SH-SY5Y (cell line): ENCODE data around the gene PIGS.

Experiments used
- GATA2 ChIP-seq: IDR thresholded peaks from 2 replicates; pipeline ENCODE4 v1.6.1; 2011; ENCODE audit warnings: mild to moderate bottlenecking, low read depth, low read length
- GATA3 ChIP-seq: IDR thresholded peaks from 2 replicates; pipeline ENCODE4 v1.6.1; 2011; ENCODE audit warnings: low read depth, mild to moderate bottlenecking, low read length, moderate library complexity

DNA sequence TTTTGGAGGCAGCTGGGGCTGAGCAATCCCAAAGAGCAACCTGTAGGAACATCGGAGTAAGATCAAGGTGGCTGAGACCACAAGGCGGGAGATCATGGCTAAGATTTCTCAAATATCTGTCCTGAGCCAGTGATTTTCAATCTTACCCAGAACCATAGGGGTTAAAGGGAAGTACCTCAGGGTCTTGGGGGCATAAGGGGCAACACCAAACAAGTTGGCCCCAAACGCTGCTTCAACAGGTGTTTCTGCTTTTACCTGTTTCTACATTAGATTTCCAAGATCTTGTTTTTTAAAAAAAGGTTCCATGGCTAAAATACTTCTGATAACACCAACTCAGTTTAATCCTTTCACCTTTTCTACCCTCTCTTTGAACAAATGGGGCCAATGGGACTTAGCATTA is 16.3 kb downstream of the PIGS start:
- TF ChIP-seq GATA2: no peak
- no peak for TF ChIP-seq GATA3
